Activated CD4-positive, alpha-beta T cell treated with anti-CD3 and anti-CD28 coated beads, Interleukin-2, amount 10 ng/mL, durations not matched to agents 24 days and 14 days (primary cell): Measurements from ENCODE around the gene ABCA4. TPM values are rescaled to one million over a fixed set of nuclear protein-coding genes. Genes with fewer than 3 reads are reported as not detected.
"Not testable (repeated sequence)": the region's sequence is repeated elsewhere in the genome, so short reads cannot be mapped to it uniquely, and the experiment has no call there.

Experiments used
- DNase-seq: peaks from one replicate; pipeline ENCODE4 v3.0.0; 2022
- H3K27ac Mint-ChIP-seq: one replicate; pipeline ENCODE4 v1.8.0; 2022; ENCODE audit warnings: mild to moderate bottlenecking, mixed read lengths
- H3K27me3 Mint-ChIP-seq: one replicate; pipeline ENCODE4 v1.8.0; 2022; ENCODE audit warnings: mixed read lengths
- H3K36me3 Mint-ChIP-seq: one replicate; pipeline ENCODE4 v1.8.0; 2022; ENCODE audit warnings: low read depth, mild to moderate bottlenecking, mixed read lengths
- H3K4me1 Mint-ChIP-seq: one replicate; pipeline ENCODE4 v1.8.0; 2021; ENCODE audit warnings: mixed read lengths
- H3K4me3 Mint-ChIP-seq: one replicate; pipeline ENCODE4 v1.8.0; 2022; ENCODE audit warnings: mild to moderate bottlenecking, moderate library complexity, mixed read lengths
- H3K9me3 Mint-ChIP-seq: one replicate; pipeline ENCODE4 v1.8.0; 2021; ENCODE audit warnings: mixed read lengths
- intact Hi-C: fragments of 100-400 bp; cut with micrococcal nuclease; formaldehyde crosslinking; loops from one replicate; pipeline ENCODE4 v1.15.1; 2023
- total RNA-seq: library from RNA; stranded (reverse); gene quantifications from 2 replicates; pipeline ENCODE4 v1.2.3, GENCODE V29; 2022

Gene ABCA4
- total RNA-seq, 1 donor from 2014 or later = 0.12 TPM

- H3K27ac Mint-ChIP-seq, intact Hi-C loops, H3K4me3 Mint-ChIP-seq, H3K36me3 Mint-ChIP-seq, DNase-seq, H3K4me1 Mint-ChIP-seq, H3K27me3 Mint-ChIP-seq: not testable (repeated sequence)
- H3K9me3 Mint-ChIP-seq = peaks cover 18% of the 10 kb centered on the region
Observed at GRCh38 chr1:93947002-93947686, 173.8 kb downstream of the ABCA4 start.

Other genes with a start within 250 kb of the ABCA4 start
- gene DNTTIP2, start 241.9 kb downstream of the ABCA4 start, total RNA-seq = 85.4 and 89.9 TPM in 2 replicates
- gene GCLM, start 211.7 kb downstream of the ABCA4 start, total RNA-seq = 20.9 and 22.4 TPM in 2 replicates
- not detected in 2 replicates for gene ARHGAP29, start 116.4 kb upstream of the ABCA4 start, total RNA-seq